Choroid plexus epithelial cell (primary cell): ENCODE measurements around the gene TMEM94.
A peak's percentile ranks its signal among the peaks of the same experiment; 100 is the strongest.
"Not testable (repeated sequence)": the region's sequence is repeated elsewhere in the genome, so short reads cannot be mapped to it uniquely, and the experiment has no call there.

Source experiments
- DNase-seq: peaks from one replicate; pipeline ENCODE4 v3.0.0-alpha.2; 2010; ENCODE audit warnings: low read depth
- H3K4me3 ChIP-seq: 2 replicates; pipeline ENCODE4 v1.5.1; 2011; ENCODE audit warnings: low read depth, mild to moderate bottlenecking, control low read depth, low read length, moderate library complexity
- TF ChIP-seq, protein P1 (sequence below): conservative IDR thresholded peaks from 2 replicates; pipeline ENCODE4 v1.5.1; 2011; ENCODE audit warnings: low read depth, mild to moderate bottlenecking, control low read depth, inconsistent platforms, low read length, moderate library complexity

The TMEM94 gene

GRCh38 chr17:75416006-75416405, 40.4 kb upstream of the TMEM94 start:
- no peak for DNase-seq
- TF ChIP-seq, protein P1, sequence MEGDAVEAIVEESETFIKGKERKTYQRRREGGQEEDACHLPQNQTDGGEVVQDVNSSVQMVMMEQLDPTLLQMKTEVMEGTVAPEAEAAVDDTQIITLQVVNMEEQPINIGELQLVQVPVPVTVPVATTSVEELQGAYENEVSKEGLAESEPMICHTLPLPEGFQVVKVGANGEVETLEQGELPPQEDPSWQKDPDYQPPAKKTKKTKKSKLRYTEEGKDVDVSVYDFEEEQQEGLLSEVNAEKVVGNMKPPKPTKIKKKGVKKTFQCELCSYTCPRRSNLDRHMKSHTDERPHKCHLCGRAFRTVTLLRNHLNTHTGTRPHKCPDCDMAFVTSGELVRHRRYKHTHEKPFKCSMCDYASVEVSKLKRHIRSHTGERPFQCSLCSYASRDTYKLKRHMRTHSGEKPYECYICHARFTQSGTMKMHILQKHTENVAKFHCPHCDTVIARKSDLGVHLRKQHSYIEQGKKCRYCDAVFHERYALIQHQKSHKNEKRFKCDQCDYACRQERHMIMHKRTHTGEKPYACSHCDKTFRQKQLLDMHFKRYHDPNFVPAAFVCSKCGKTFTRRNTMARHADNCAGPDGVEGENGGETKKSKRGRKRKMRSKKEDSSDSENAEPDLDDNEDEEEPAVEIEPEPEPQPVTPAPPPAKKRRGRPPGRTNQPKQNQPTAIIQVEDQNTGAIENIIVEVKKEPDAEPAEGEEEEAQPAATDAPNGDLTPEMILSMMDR, result no peak
- H3K4me3 ChIP-seq, result no peak overlapping the region

GRCh38 chr17:75417054-75417580, 39.3 kb upstream of the TMEM94 start:
- TF ChIP-seq, protein P1, result no peak
- no peak overlapping the region for H3K4me3 ChIP-seq
- DNase-seq, result no peak

DNA sequence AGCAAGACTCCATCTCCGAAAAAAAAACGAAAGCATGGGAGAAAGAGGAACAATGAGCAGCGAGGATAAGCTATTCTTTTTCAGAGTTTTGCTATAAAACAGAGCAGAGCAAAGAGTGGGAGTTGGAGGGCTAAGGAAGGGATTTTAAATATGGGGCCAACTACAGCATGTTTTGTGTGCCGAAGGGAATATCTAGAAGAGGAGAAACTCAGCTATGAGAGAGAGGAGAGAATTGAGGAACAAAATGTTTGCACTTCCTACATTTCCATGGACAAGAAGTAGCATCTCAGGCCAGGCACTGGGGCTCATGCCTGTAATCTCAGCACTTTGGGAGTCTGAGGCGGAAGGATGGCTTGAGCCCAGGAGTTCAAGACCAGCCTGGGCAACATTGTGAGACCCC, 37.9 kb upstream of the TMEM94 start:
- no peak for DNase-seq
- no peak overlapping the region for H3K4me3 ChIP-seq
- TF ChIP-seq, protein P1, result no peak

- TF ChIP-seq, protein P1, result no peak
- H3K4me3 ChIP-seq, result no peak overlapping the region
- DNase-seq, result peak; percentile 90
These were observed 27.6 kb upstream of the TMEM94 start for GRCh38 chr17:75428543-75429469.

DNA sequence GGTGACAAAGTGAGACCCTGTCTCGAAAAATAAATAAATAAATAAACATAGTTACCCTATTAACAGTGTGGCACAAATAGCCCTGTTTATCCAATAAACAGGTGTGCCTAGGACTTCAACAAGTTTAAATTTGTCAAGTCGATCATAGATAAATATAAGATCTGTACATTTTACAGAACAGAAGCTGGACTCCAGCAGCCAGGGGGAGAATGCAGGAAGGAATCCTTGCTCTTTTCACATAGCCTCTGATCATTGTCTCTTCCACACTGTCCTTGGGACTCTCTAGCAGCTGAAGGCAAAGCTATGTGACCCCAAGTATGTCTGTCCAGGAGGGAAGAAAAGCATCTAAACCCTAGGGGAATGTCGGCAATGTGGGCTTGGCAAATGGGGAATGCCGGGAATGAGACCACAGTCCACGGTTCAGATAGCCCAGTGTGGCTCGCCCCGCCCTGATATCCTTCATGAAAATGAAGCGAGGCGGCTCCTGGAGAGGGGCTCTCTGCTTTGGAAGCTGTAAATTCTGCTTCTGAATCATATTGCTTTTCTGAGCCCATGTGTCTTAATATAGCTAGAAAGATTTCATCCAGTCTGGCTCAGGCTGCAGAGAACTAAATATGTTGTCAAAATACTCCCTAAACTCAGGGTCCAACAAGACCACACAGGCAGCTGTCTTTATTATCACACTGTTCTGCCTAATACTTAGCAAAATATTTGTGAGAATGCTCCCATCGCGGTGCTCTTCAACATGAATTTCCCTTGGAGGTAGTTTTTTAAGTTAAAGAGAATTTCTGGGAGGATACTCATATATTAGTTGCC, 26.1 kb upstream of the TMEM94 start:
- DNase-seq, result peak; percentile 63
- TF ChIP-seq, protein P1, result peak; percentile 45
- H3K4me3 ChIP-seq, result peak overlapping the region; percentile 4

- H3K4me3 ChIP-seq, result no peak overlapping the region
- TF ChIP-seq, protein P1, result no peak
- no peak for DNase-seq
These were observed 23.1 kb upstream of the TMEM94 start for GRCh38 chr17:75433218-75433783.

DNA sequence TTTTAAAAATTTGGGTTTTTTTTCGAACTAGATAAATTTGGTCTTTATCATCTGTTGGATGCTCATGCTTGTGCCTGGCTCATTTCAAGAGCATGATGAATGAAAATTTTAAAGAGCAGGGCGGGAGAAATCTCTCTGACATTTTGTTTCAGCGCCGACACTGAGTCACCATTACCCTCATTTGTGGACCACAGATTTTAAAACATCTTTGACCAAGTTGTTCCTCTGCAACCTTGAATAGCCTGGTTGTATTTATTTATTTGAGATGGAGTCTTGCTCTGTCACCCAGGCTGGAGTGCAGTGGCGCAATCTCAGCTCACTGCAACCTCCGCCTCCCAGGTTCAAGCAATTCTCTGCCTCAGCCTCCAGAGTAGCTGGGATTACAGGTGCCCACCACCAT, 22.0 kb upstream of the TMEM94 start:
- DNase-seq, H3K4me3 ChIP-seq: not testable (repeated sequence)

DNA sequence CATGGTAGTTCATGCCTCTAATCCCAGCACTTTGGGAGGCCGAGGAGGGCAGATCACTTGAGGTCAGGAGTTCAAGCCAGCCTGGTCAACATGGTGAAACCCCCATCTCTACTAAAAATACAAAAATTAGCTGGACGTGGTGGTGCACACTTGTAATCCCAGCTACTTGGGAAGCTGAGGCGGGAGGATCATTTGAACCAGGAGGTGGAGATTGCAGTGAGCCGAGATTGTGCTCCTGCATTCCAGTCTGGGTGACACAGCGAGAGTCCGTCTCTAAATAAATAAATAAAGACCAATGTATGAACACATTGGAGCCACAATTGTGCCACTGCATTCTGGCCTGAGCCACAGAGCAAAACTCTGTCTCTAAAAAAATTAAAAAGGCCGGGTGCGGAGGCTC, 19.0 kb upstream of the TMEM94 start:
- not testable (repeated sequence) for H3K4me3 ChIP-seq, DNase-seq
